Activated T-helper 1 cell treated with Interleukin-2 at 50 U/mL for 16 hours (primary cell): ENCODE data around the gene HOXB8.

Experiments
- DNase-seq: peaks from one replicate; pipeline ENCODE4 v3.0.0-alpha.2; 2020; ENCODE audit warnings: low read depth

Gene HOXB8

GRCh38 chr17:48615047-48615962 is at the start of gene HOXB8:
Gene HOXB8 (minus strand): TSS chr17:48615292. CDS start chr17:48614704, 588 bp downstream.
- no peak for DNase-seq

- no peak for DNase-seq
Observed at GRCh38 chr17:48663134-48663924, 48.2 kb upstream of the HOXB8 start.

- no peak for DNase-seq
Observed at GRCh38 chr17:48655913-48656312, 40.8 kb upstream of the HOXB8 start.

- no peak for DNase-seq
Observed at GRCh38 chr17:48649741-48650140, 34.6 kb upstream of the HOXB8 start.

- no peak for DNase-seq
Observed at GRCh38 chr17:48647963-48648245, 32.8 kb upstream of the HOXB8 start.

- DNase-seq: no peak
Observed at GRCh38 chr17:48647103-48647962, 32.2 kb upstream of the HOXB8 start.

GRCh38 chr17:48646183-48647102 is 31.4 kb upstream of the HOXB8 start:
- DNase-seq: no peak

- DNase-seq: no peak
Observed at GRCh38 chr17:48645639-48646182, 30.6 kb upstream of the HOXB8 start.

- no peak for DNase-seq
Observed at GRCh38 chr17:48644910-48645557, 29.9 kb upstream of the HOXB8 start.

GRCh38 chr17:48644159-48644558 is 29.1 kb upstream of the HOXB8 start:
- no peak for DNase-seq

GRCh38 chr17:48643697-48644012 is 28.6 kb upstream of the HOXB8 start:
- DNase-seq: no peak

GRCh38 chr17:48642843-48643696 is 28.0 kb upstream of the HOXB8 start:
- DNase-seq: no peak

GRCh38 chr17:48642059-48642842 is 27.2 kb upstream of the HOXB8 start:
- no peak for DNase-seq

GRCh38 chr17:48641541-48642058 is 26.5 kb upstream of the HOXB8 start:
- DNase-seq: no peak

- no peak for DNase-seq
Observed at GRCh38 chr17:48640858-48641180, 25.7 kb upstream of the HOXB8 start.

- DNase-seq: no peak
Observed at GRCh38 chr17:48639982-48640857, 25.1 kb upstream of the HOXB8 start.

- DNase-seq: no peak
Observed at GRCh38 chr17:48639136-48639535, 24.0 kb upstream of the HOXB8 start.
